Prostate gland (tissue), 2 donors: ENCODE results near the gene ALB. TPM values are rescaled to one million over a fixed set of nuclear protein-coding genes. Genes with fewer than 3 reads are reported as not detected.

ENCODE experiments used
- DNase-seq: peaks from one replicate; pipeline ENCODE4 v3.0.0-alpha.2; 2019; ENCODE audit warnings: low spot score
- H3K27ac ChIP-seq, 2 donors: fragments of 200-600 bp; sonication (generic); 2 replicates each; pipeline ENCODE4 v1.5.1; 2017 to 2019
- H3K27me3 ChIP-seq: fragments of 200-600 bp; sonication (generic); replicated peaks from 2 replicates; pipeline ENCODE4 v1.5.1; 2019; ENCODE audit not compliant: insufficient read depth
- H3K36me3 ChIP-seq, 2 donors: fragments of 200-600 bp; sonication (generic); 1 replicate in 1 of 2; 2 replicates in 1 of 2; pipeline versions ENCODE4 v1.5.1 to v1.8.1; 2017 to 2019
- H3K4me1 ChIP-seq: fragments of 200-600 bp; sonication (generic); replicated peaks from 2 replicates; pipeline ENCODE4 v1.5.1; 2019
- H3K4me3 ChIP-seq, 2 donors: fragments of 200-600 bp; sonication (generic); 2 replicates each; pipeline ENCODE4 v1.5.1; 2017 to 2019
- H3K9me3 ChIP-seq: fragments of 200-600 bp; sonication (generic); 2 replicates; pipeline ENCODE4 v1.5.1; 2017
- POLR2A ChIP-seq: fragments of 450-650 bp; IDR thresholded peaks from one replicate; pipeline ENCODE4 v1.6.1; 2016; ENCODE audit warnings: antibody characterized with exemption, mild to moderate bottlenecking
- POLR2AphosphoS5 ChIP-seq: sonication (generic); formaldehyde crosslinking; IDR thresholded peaks from one replicate; pipeline ENCODE4 v1.6.1; 2017; ENCODE audit warnings: antibody characterized with exemption
- WGBS: methylation state at CpG from one replicate; pipeline ENCODE4 v1.1.5; 2018; 5-methylcytosine and 5-hydroxymethylcytosine counted together
- intact Hi-C: fragments of 100-400 bp; cut with DNase I; formaldehyde crosslinking; loops from one replicate; pipeline ENCODE4 v1.14.2; 2022
- total RNA-seq, 2 donors: library from RNA; depleted of rRNA; stranded (reverse); fragments of >200 nt; gene quantifications; one replicate each; pipeline ENCODE4 v1.1.0, GENCODE V29; 2016
- TF ChIP-seq, protein P1 (sequence below), 4 experiments: fragments of 200-600 bp in 2 of 4; fragments of 450-650 bp in 2 of 4; sonication (generic) in 2 of 4; IDR thresholded peaks; 1 replicate in 3 of 4; 2 replicates in 1 of 4; pipeline ENCODE4 v1.5.1; 2016 to 2019; ENCODE audit warnings: antibody characterized with exemption in 4 of 4, mild to moderate bottlenecking in 2 of 4, moderate library complexity in 2 of 4

Gene ALB
- total RNA-seq, 2 donors from 2014 or later = 0.41 to 9.0 TPM

DNA sequence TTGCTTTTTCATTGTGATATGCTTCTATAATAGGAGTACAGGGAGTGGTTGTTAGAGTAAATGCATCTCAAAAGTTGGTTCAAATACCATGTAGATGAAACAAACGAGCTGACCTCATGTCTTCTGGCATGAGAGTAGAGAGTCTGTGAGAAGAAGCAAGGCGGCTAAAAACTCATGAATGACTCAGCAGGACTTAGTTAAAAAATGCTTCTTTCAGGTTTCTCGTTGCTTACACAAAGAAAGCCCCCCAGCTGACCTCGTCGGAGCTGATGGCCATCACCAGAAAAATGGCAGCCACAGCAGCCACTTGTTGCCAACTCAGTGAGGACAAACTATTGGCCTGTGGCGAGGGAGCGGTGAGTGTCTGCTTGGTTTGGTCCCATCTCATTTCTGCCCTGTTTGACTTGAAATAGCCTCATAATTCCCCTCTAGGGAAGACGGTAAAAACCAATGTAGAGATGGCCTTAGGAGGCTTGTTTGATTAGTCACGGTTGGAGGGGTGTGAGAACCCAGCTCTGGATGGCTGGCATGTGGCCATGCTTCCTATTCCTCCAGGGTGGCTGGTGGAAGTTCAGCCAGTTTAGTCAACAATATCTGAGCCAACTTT is 46.4 kb downstream of the ALB start:
- Histone ChIP-seq H3K9me3 (no peaks in the 10 kb centered on the region), H3K27me3 (no peaks in the 10 kb centered on the region), H3K27ac (no peak overlapping the region), H3K36me3 (no peaks in the 10 kb centered on the region), H3K4me1 (no peaks in the 10 kb centered on the region), H3K4me3 (no peak overlapping the region)
- TF ChIP-seq, protein P1, sequence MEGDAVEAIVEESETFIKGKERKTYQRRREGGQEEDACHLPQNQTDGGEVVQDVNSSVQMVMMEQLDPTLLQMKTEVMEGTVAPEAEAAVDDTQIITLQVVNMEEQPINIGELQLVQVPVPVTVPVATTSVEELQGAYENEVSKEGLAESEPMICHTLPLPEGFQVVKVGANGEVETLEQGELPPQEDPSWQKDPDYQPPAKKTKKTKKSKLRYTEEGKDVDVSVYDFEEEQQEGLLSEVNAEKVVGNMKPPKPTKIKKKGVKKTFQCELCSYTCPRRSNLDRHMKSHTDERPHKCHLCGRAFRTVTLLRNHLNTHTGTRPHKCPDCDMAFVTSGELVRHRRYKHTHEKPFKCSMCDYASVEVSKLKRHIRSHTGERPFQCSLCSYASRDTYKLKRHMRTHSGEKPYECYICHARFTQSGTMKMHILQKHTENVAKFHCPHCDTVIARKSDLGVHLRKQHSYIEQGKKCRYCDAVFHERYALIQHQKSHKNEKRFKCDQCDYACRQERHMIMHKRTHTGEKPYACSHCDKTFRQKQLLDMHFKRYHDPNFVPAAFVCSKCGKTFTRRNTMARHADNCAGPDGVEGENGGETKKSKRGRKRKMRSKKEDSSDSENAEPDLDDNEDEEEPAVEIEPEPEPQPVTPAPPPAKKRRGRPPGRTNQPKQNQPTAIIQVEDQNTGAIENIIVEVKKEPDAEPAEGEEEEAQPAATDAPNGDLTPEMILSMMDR (IDR thresholded peaks at IDR 0.05) = no peak
- TF ChIP-seq POLR2A = no peak
- TF ChIP-seq POLR2AphosphoS5 = no peak
- intact Hi-C loops = no loop called here
- 66% methylated on average over 9 of the region's 9 CpGs for WGBS
- no peak for DNase-seq

DNA sequence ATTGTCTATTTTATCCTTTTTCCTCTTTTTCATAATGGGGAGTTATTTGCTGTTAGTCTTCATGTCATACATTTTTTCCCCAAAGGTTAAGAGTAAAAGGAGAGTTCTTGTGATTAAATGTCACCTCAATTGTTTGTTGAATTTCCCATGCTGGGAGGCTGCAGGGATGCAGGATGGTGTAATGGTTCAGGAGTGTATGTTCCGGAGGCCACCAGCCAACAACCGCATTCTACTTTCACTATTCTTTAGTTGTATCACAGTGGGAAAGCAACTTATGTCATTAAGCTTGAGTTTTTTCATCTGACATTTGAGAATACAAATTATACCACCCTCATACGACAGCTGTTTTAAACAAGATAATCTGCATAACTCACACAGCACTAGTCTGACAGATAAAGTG is 47.3 kb downstream of the ALB start:
- no peaks in the 10 kb centered on the region for H3K36me3 ChIP-seq
- no peaks in the 10 kb centered on the region for H3K4me1 ChIP-seq
- WGBS = 69% methylated on average over 3 of the region's 3 CpGs
- no peaks in the 10 kb centered on the region for H3K27me3 ChIP-seq
- H3K4me3 ChIP-seq = no peak overlapping the region
- DNase-seq = no peak
- H3K9me3 ChIP-seq = no peaks in the 10 kb centered on the region
- intact Hi-C loops = no loop called here
- no peak overlapping the region for H3K27ac ChIP-seq
- TF ChIP-seq POLR2AphosphoS5 = no peak
- TF ChIP-seq, protein P1 (IDR thresholded peaks at IDR 0.05) = no peak

DNA sequence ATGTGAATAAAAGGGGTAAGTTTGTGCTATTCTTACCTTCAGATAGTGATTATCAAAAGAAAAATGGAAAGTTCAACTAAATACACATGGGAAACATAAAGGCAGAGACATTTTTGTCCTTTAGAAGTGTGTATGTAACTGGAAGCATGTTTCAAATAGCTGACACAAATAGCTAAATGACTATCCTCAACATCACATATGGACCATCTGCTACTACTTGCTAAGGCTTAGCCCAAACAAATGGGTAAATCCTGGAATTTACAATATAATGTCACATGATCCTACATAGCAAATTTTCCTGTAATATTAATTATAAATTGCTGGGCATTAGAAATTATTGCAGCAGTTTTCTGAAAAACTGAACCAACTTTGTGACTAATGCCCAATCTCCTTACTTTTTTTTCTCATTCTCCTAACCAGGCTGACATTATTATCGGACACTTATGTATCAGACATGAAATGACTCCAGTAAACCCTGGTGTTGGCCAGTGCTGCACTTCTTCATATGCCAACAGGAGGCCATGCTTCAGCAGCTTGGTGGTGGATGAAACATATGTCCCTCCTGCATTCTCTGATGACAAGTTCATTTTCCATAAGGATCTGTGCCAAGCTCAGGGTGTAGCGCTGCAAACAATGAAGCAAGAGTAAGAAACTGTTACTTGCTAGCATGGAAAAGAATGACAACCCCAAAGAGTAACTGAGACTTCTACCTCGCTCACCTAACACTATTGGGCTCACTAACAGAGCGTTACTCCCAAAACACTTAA is 48.1 kb downstream of the ALB start:
- intact Hi-C loops = no loop called here
- TF ChIP-seq, protein P1 (IDR thresholded peaks at IDR 0.05) = no peak
- TF ChIP-seq POLR2AphosphoS5 (no peak), POLR2A (no peak)
- H3K27ac ChIP-seq = no peak overlapping the region
- H3K9me3 ChIP-seq = no peaks in the 10 kb centered on the region
- H3K4me1 ChIP-seq = no peaks in the 10 kb centered on the region
- 93% methylated on average over 4 of the region's 4 CpGs for WGBS
- no peak overlapping the region for H3K4me3 ChIP-seq
- no peaks in the 10 kb centered on the region for H3K36me3 ChIP-seq
- no peak for DNase-seq
- H3K27me3 ChIP-seq = no peaks in the 10 kb centered on the region

DNA sequence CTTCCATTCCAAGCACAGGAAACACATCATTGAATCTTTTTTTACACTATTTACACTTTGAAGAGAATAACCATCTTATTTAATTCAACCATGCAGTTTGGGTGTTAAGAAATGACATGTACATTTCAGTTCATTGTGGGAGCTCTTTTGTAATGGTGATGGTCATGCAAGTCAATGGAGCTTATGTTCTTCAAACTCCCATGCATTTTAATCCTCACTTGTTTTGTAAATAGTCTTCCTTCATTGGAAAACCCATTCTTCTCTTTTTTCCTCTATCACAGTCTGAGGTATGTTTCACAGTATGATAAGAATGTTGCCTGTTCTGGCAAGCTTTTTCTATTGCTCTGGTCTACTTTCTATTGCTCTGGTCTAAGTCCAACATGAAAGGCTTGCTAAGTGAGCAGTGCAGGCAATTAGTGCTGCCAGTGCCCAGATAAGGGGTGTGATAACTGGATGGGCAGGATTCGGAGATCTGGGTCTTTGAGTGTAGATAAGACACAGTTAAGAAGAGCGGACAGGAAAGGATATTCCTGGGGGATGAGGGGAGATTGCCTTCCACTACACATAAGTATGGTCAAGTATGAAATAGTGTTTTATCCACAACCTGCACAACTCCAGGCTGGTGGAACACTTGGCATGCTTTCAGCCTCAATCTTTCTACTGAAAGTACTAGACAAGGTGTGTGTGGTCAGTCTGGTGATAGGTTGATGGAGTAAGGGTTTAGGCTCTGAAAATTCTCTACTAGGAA is 49.0 kb downstream of the ALB start:
- H3K4me3 ChIP-seq = no peak overlapping the region
- H3K36me3 ChIP-seq = no peaks in the 10 kb centered on the region
- H3K4me1 ChIP-seq = no peaks in the 10 kb centered on the region
- no peak for DNase-seq
- H3K9me3 ChIP-seq = no peaks in the 10 kb centered on the region
- TF ChIP-seq POLR2AphosphoS5 (no peak), POLR2A (no peak)
- TF ChIP-seq, protein P1 (IDR thresholded peaks at IDR 0.05) = no peak
- H3K27ac ChIP-seq = no peak overlapping the region
- intact Hi-C loops = no loop called here
- WGBS = 41% methylated on average over 2 of the region's 2 CpGs
- H3K27me3 ChIP-seq = no peaks in the 10 kb centered on the region
